Activated CD8-positive, alpha-beta memory T cell treated with anti-CD3 and anti-CD28 coated beads, Interleukin-2, amount 10 ng/mL, durations not matched to agents 7 days and 5 days (primary cell): ENCODE results near the gene ANKRD33. TPM values are rescaled to one million over a fixed set of nuclear protein-coding genes. Genes with fewer than 3 reads are reported as not detected.

Experiments
- total RNA-seq, 2 experiments: library from RNA; stranded (reverse); gene quantifications; one replicate each; pipeline ENCODE4 v1.2.3, GENCODE V29; 2021

The ANKRD33 gene
- total RNA-seq, 2 experiments from 2014 or later, result not detected

Other genes starting within 250 kb of the ANKRD33 start
- gene FIGNL2, start 39.4 kb upstream of the ANKRD33 start, total RNA-seq, result under 1 TPM; 0.40 to 0.73 TPM
- gene ACVRL1, start 19.4 kb downstream of the ANKRD33 start, total RNA-seq, result not detected
- 1 to 10 TPM; 3.5 to 4.3 TPM for gene ACVR1B, start 63.6 kb downstream of the ANKRD33 start, total RNA-seq
- gene TAMALIN, start 118.8 kb downstream of the ANKRD33 start, total RNA-seq, result 1 to 10 TPM; 1.8 to 2.2 TPM
- gene NR4A1, start 163.3 kb downstream of the ANKRD33 start, total RNA-seq, result 10 to 100 TPM in 1 of 2 experiments, 1 to 10 TPM in 1; 8.4 to 41.8 TPM
- 10 to 100 TPM; 33.3 to 42.2 TPM for gene ATG101, start 181.9 kb downstream of the ANKRD33 start, total RNA-seq
- gene SMIM41, start 191.6 kb downstream of the ANKRD33 start, total RNA-seq, result not detected